ENCODE data around the gene MYBBP1A. TPM values are rescaled to one million over a fixed set of nuclear protein-coding genes. Genes with fewer than 3 reads are reported as not detected.

The MYBBP1A gene
- total RNA-seq, 1 donor from 2014 or later: 38.8 TPM

DNA sequence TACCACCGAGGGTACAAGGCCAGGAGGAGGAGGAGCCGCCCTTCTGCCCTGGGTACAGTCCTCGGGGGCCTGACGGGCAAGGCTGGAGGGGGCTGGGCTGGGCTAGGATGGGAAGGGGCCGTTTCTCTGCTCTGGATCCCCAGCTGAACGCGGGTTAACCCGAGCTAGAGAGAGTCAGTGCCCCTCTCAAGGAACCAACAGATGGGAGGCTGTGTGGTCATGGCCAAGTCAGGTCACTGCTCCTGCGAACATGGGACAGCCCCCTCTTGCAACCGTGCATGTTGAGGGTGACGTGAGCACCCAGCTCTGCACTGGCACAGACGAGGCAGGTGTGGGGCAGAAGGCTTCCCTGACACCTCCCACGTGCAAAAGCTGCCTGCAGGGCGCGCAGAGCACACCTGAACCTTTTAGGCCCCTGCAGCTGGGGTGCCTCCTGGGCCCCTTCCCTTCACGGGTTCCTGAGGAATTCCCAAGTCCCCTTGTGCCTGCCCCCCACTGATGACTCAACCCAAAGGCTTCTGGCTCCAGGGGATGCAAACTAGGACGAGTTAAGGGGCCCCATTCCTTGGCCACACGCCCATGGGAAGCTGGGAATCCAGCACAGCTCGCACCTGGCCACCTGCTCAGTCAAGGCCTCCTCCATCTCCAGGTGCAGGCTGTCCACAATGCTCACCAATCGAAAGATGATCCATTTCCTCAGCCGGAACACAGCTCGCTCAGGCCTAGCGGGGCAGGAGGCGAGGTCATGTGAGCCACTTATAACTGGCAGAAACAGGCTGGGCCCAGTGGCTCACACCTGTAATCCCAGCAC is 6.3 kb downstream of the MYBBP1A start:
- Histone ChIP-seq H3K27me3 (ENCODE audit: low read depth) (no peaks in the 10 kb centered on the region), H3K9me3 (no peaks in the 10 kb centered on the region), H3K4me3 (no peak overlapping the region), H3K4me1 (peaks cover 5% of the 10 kb centered on the region), H3K36me3 (peaks cover 95% of the 10 kb centered on the region), H3K27ac (no peak overlapping the region)
- intact Hi-C loops (cut with DNase I): no loop called here
- TF ChIP-seq, protein P1, sequence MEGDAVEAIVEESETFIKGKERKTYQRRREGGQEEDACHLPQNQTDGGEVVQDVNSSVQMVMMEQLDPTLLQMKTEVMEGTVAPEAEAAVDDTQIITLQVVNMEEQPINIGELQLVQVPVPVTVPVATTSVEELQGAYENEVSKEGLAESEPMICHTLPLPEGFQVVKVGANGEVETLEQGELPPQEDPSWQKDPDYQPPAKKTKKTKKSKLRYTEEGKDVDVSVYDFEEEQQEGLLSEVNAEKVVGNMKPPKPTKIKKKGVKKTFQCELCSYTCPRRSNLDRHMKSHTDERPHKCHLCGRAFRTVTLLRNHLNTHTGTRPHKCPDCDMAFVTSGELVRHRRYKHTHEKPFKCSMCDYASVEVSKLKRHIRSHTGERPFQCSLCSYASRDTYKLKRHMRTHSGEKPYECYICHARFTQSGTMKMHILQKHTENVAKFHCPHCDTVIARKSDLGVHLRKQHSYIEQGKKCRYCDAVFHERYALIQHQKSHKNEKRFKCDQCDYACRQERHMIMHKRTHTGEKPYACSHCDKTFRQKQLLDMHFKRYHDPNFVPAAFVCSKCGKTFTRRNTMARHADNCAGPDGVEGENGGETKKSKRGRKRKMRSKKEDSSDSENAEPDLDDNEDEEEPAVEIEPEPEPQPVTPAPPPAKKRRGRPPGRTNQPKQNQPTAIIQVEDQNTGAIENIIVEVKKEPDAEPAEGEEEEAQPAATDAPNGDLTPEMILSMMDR (IDR thresholded peaks at IDR 0.05): no peak
- ATAC-seq (no peak), DNase-seq (no peak)

DNA sequence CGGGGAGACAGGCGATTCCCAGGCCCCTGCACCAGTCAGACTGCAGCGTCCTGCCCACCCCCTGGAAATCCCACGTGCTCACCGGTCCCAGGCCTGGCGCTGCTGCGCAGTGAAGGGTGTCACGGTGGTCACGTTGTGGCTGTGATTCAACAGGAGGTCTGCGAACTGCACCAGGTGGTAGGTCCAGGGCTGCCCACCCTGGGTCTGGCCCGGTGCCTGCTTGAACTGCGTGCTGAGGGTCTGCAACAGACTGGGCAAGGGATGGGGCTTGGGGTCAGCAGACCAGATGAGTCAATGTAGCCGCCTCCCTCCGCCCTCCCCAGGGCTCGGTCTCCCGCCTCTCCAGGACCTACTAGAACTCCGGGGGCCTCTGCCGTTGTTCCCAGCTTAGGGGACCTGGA is 7.1 kb downstream of the MYBBP1A start:
- peaks cover 95% of the 10 kb centered on the region for H3K36me3 ChIP-seq
- no peak for DNase-seq
- intact Hi-C loops (cut with DNase I): no loop called here

DNA sequence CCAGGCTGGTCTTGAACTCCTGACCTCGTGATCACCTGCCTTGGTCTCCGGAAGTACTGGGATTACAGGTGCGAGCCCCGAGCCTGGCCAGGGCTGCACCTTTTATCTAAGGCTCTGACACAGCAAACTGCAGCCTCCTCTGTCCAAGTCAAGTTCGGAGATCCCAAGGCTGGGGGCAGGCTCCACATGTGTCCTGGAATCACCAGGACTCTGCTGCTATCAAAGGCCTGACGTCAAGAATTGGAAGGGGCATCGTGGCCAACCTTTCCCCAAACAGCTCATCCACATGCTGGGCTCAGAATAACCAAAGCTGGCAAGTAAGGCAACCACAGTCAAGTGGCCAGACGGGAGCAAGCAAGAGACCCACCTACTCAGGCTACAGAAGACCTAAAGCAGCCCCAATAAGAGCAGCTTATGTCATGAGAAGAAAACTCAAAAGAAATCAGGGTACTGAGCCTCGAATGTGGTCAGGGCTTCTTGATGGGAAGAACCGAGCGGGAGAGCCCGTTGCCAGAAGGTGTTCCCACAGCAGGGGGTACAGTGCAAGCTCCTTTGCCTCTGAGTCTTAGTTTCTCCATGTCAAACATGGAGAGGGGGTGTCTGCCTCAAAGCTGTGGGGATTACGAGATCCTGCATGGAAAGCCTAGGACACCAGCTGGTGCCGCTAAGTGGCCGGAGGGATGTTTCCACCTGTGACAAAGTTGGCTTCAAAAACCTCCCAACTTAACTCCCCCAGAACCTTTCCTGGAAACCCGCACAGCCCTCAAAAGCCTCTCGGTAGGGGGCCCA is 7.9 kb downstream of the MYBBP1A start:
- H3K4me1 ChIP-seq: no peaks in the 10 kb centered on the region
- intact Hi-C loops (cut with DNase I): no loop called here
- H3K9me3 ChIP-seq: no peaks in the 10 kb centered on the region
- H3K27ac ChIP-seq: no peak overlapping the region
- H3K27me3 ChIP-seq (ENCODE audit: low read depth): no peaks in the 10 kb centered on the region
- DNase-seq (no peak), ATAC-seq (no peak)
- peaks cover 95% of the 10 kb centered on the region for H3K36me3 ChIP-seq
- TF ChIP-seq, protein P1 (IDR thresholded peaks at IDR 0.05): no peak
- no peak overlapping the region for H3K4me3 ChIP-seq

More for the DNA sequence above, 7.1 kb downstream of the MYBBP1A start:
- H3K27me3 ChIP-seq (ENCODE audit: low read depth): no peaks in the 10 kb centered on the region
- TF ChIP-seq, protein P1 (IDR thresholded peaks at IDR 0.05): no peak
- H3K4me3 ChIP-seq: no peak overlapping the region
- no peak for ATAC-seq
- H3K9me3 ChIP-seq: no peaks in the 10 kb centered on the region
- H3K4me1 ChIP-seq: no peaks in the 10 kb centered on the region
- no peak overlapping the region for H3K27ac ChIP-seq

DNA sequence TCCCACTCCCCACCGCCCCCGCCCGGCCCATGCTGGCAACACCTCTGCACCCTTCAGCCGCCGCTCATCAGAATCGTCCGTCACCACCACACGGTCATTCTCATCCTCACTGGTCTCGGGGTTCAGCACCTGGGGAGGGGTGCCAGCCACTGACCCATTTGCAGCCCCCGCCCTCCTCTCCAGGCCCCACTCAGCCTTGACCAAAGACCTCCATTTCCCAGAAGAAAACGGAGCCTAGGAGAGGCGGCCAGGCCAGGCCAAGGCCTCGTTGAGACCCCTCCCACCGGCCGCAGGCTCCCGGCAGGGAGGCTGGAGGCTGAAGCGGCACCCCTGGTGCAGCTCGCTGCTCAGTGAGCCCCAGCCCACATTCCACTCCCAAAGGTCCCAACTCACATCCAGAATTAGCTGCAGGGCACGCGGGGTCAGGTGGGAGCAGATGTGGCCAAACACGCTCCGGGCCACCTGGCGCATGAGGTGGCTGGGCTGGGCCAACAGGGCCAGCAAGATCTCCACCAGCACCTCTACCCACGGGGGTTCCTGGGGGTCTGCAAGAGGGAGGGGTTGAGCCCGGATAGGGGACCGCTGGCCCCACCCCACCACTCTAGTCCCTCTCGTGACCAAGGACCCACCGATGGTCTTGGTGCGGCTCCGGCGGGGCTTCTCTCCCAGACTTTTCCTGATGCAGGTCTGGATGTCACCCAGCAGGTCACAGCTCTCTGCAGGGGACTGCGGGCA is 9.8 kb downstream of the MYBBP1A start:
- intact Hi-C loops (cut with DNase I): no loop called here
- no peak overlapping the region for H3K4me3 ChIP-seq
- no peak for DNase-seq
- no peaks in the 10 kb centered on the region for H3K9me3 ChIP-seq
- TF ChIP-seq, protein P1 (IDR thresholded peaks at IDR 0.05): no peak
- peaks cover 95% of the 10 kb centered on the region for H3K36me3 ChIP-seq
- H3K27me3 ChIP-seq (ENCODE audit: low read depth): no peaks in the 10 kb centered on the region
- H3K27ac ChIP-seq: no peak overlapping the region
- ATAC-seq: no peak
- H3K4me1 ChIP-seq: peaks cover 15% of the 10 kb centered on the region

DNA sequence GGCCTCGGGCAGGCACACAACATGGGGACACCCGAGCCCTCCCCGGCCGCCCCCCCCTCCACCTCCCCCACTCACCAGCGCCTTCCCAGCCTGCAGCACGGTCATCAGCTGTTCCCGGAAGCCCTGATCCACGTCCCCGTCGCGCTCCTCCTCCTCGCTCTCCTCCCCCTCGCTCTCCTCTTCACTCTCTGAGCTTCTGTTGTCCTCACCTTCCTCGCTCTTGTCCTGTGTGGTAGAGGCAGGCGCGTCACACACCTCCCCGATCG is 10.3 kb downstream of the MYBBP1A start:
- Histone ChIP-seq H3K9me3 (no peaks in the 10 kb centered on the region), H3K36me3 (peaks cover 95% of the 10 kb centered on the region), H3K27ac (no peak overlapping the region), H3K4me1 (peaks cover 17% of the 10 kb centered on the region), H3K4me3 (no peak overlapping the region), H3K27me3 (ENCODE audit: low read depth) (no peaks in the 10 kb centered on the region)
- TF ChIP-seq, protein P1 (IDR thresholded peaks at IDR 0.05): no peak
- no peak for ATAC-seq
- DNase-seq: no peak
- intact Hi-C loops (cut with DNase I): no loop called here

Measured in lower lobe of right lung (tissue), 2 donors.